ENCODE data around the gene UROC1.

The UROC1 gene

DNA sequence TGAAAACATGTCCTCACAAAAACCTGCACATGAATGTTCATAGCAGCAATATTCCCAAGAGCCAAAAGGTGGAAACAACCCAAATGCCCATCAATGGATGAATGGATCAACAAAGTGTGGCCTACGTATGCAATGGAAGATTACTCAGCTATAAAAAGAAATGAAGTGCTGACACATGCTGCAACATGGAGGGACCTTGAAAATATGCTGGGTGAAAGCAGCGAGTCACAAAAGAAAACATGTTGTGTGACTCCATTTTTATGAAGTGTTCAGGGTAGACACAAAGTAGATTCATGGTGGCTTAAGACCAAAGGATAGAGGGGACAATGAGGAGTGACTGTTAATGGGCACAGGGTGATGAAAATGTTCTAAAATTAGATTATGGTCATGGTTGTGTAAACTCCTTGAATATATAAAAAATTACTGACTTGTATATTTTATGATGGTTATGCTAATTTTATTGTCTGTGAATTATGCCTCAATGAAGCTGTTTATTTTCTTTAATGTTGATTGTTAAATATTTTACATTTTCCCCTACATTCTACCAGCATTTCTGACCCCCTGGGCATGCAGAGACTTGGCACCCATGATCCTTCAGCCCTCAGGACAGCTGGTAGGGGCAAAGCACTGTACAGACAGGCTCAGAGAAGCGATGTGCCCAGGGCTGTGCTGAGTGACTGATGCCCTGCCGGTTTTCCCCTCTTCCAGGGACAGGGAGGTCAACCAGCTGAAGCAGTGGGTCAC, 85.0 kb downstream of the UROC1 start:
- H3K4me3 ChIP-seq (ENCODE audit: low read depth, low read length) = no peak overlapping the region
- TF ChIP-seq, protein P1, sequence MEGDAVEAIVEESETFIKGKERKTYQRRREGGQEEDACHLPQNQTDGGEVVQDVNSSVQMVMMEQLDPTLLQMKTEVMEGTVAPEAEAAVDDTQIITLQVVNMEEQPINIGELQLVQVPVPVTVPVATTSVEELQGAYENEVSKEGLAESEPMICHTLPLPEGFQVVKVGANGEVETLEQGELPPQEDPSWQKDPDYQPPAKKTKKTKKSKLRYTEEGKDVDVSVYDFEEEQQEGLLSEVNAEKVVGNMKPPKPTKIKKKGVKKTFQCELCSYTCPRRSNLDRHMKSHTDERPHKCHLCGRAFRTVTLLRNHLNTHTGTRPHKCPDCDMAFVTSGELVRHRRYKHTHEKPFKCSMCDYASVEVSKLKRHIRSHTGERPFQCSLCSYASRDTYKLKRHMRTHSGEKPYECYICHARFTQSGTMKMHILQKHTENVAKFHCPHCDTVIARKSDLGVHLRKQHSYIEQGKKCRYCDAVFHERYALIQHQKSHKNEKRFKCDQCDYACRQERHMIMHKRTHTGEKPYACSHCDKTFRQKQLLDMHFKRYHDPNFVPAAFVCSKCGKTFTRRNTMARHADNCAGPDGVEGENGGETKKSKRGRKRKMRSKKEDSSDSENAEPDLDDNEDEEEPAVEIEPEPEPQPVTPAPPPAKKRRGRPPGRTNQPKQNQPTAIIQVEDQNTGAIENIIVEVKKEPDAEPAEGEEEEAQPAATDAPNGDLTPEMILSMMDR (conservative IDR thresholded peaks at IDR 0.05; ENCODE audit: low read depth, low read length) = no peak
- peak; percentile 9 for DNase-seq (ENCODE audit: low read depth)
